Measurements from ENCODE around the gene SKA2. TPM values are rescaled to one million over a fixed set of nuclear protein-coding genes. Genes with fewer than 3 reads are reported as not detected.
A peak's percentile ranks its signal among the peaks of the same experiment; 100 is the strongest.

The SKA2 gene
- total RNA-seq (37.7 TPM), polyA plus RNA-seq (10 to 100 TPM; 38.5 to 86.7 (median 68.5) TPM)

- Histone ChIP-seq H3K4me1 (ENCODE audit: control insufficient read depth, insufficient read depth, low read length, poor library complexity, severe bottlenecking) (peaks cover 52% of the 10 kb centered on the region), H3K4me3 (ENCODE audit: low read depth, low read length) (peak within 1 kb of the TSS; percentile 88), H3K27ac (ENCODE audit: insufficient read depth, low read length, poor library complexity, severe bottlenecking) (peak within 1 kb of the TSS; percentile 79), H3K36me3 (ENCODE audit: control insufficient read depth, insufficient read depth, low read length) (no peaks in the 10 kb centered on the region), H3K9me3 (ENCODE audit: control insufficient read depth in 2 of 2, low read length in 2 of 2) (no peaks in the 10 kb centered on the region), H3K27me3 (ENCODE audit: control insufficient read depth, insufficient read depth, low read length) (no peaks in the 10 kb centered on the region)
- no peak within 1 kb of the TSS for H3K4me3 Mint-ChIP-seq
- H3K27me3 Mint-ChIP-seq: no peaks in the 10 kb centered on the region
- no peaks in the 10 kb centered on the region for H3K9me3 Mint-ChIP-seq
- H3K36me3 Mint-ChIP-seq: no peaks in the 10 kb centered on the region
- no peak within 1 kb of the TSS for H3K27ac Mint-ChIP-seq
- DNase-seq: peak in 1 of 3 donors; percentile 95
- peak; percentile 84 to 85 for ATAC-seq (ENCODE audit: low read depth in 2 of 2)
- peaks cover 20 to 56% (median 43%) of the 10 kb centered on the region in 4 donors for H3K4me1 Mint-ChIP-seq
Observed at GRCh38 chr17:59154721-59155438, at the start of gene SKA2. Gene SKA2, minus strand, starts transcription at chr17:59155186. Its CDS starts 23 bp downstream, at chr17:59155163.

- H3K27ac ChIP-seq (ENCODE audit: insufficient read depth, low read length, poor library complexity, severe bottlenecking): no peak overlapping the region
- ATAC-seq (ENCODE audit: low read depth in 2 of 2) (no peak), DNase-seq (no peak)
- Mint-ChIP-seq H3K4me1 (no peaks in the 10 kb centered on the region), H3K9me3 (no peaks in the 10 kb centered on the region), H3K27ac (no peak overlapping the region), H3K27me3 (no peaks in the 10 kb centered on the region), H3K4me3 (no peak overlapping the region), H3K36me3 (peaks cover 3% of the 10 kb centered on the region)
- no peaks in the 10 kb centered on the region for H3K36me3 ChIP-seq (ENCODE audit: control insufficient read depth, insufficient read depth, low read length)
- no peak overlapping the region for H3K4me3 ChIP-seq (ENCODE audit: low read depth, low read length)
- H3K27me3 ChIP-seq (ENCODE audit: control insufficient read depth, insufficient read depth, low read length): no peaks in the 10 kb centered on the region
- H3K9me3 ChIP-seq (ENCODE audit: control insufficient read depth in 2 of 2, low read length in 2 of 2): no peaks in the 10 kb centered on the region
- no peaks in the 10 kb centered on the region for H3K4me1 ChIP-seq (ENCODE audit: control insufficient read depth, insufficient read depth, low read length, poor library complexity, severe bottlenecking)
Observed at GRCh38 chr17:59202320-59202719, 47.3 kb upstream of the SKA2 start.

GRCh38 chr17:59199398-59199797 lies 44.4 kb upstream of the SKA2 start:
- DNase-seq (no peak), ATAC-seq (ENCODE audit: low read depth in 2 of 2) (no peak)
- Histone ChIP-seq H3K27me3 (ENCODE audit: control insufficient read depth, insufficient read depth, low read length) (no peaks in the 10 kb centered on the region), H3K27ac (ENCODE audit: insufficient read depth, low read length, poor library complexity, severe bottlenecking) (no peak overlapping the region), H3K36me3 (ENCODE audit: control insufficient read depth, insufficient read depth, low read length) (no peaks in the 10 kb centered on the region), H3K4me1 (ENCODE audit: control insufficient read depth, insufficient read depth, low read length, poor library complexity, severe bottlenecking) (no peaks in the 10 kb centered on the region), H3K9me3 (ENCODE audit: control insufficient read depth in 2 of 2, low read length in 2 of 2) (no peaks in the 10 kb centered on the region), H3K4me3 (ENCODE audit: low read depth, low read length) (no peak overlapping the region)
- H3K36me3 Mint-ChIP-seq: peaks cover 3% of the 10 kb centered on the region
- H3K4me1 Mint-ChIP-seq: no peaks in the 10 kb centered on the region
- H3K9me3 Mint-ChIP-seq: no peaks in the 10 kb centered on the region
- no peak overlapping the region for H3K27ac Mint-ChIP-seq
- no peaks in the 10 kb centered on the region for H3K27me3 Mint-ChIP-seq
- no peak overlapping the region for H3K4me3 Mint-ChIP-seq

- no peaks in the 10 kb centered on the region for H3K36me3 Mint-ChIP-seq
- peak overlapping the region in 1 of 4 donors; percentile 28 for H3K4me3 Mint-ChIP-seq
- Histone ChIP-seq H3K4me1 (ENCODE audit: control insufficient read depth, insufficient read depth, low read length, poor library complexity, severe bottlenecking) (no peaks in the 10 kb centered on the region), H3K36me3 (ENCODE audit: control insufficient read depth, insufficient read depth, low read length) (no peaks in the 10 kb centered on the region), H3K27ac (ENCODE audit: insufficient read depth, low read length, poor library complexity, severe bottlenecking) (no peak overlapping the region), H3K9me3 (ENCODE audit: control insufficient read depth in 2 of 2, low read length in 2 of 2) (no peaks in the 10 kb centered on the region), H3K4me3 (ENCODE audit: low read depth, low read length) (no peak overlapping the region), H3K27me3 (ENCODE audit: control insufficient read depth, insufficient read depth, low read length) (no peaks in the 10 kb centered on the region)
- H3K4me1 Mint-ChIP-seq: no peaks in the 10 kb centered on the region
- no peak for ATAC-seq (ENCODE audit: low read depth in 2 of 2)
- H3K27ac Mint-ChIP-seq: no peak overlapping the region
- H3K9me3 Mint-ChIP-seq: peaks cover 0 to 2% (median 0%) of the 10 kb centered on the region in 7 donors
- DNase-seq: no peak
- no peaks in the 10 kb centered on the region for H3K27me3 Mint-ChIP-seq
Observed at GRCh38 chr17:59193336-59193862, 38.4 kb upstream of the SKA2 start.

- Mint-ChIP-seq H3K27me3 (no peaks in the 10 kb centered on the region), H3K9me3 (peaks cover 0 to 2% (median 0%) of the 10 kb centered on the region in 7 donors), H3K4me3 (no peak overlapping the region), H3K27ac (peak overlapping the region in 1 of 3 donors; percentile 38), H3K4me1 (no peaks in the 10 kb centered on the region), H3K36me3 (no peaks in the 10 kb centered on the region)
- ATAC-seq (ENCODE audit: low read depth in 2 of 2) (no peak), DNase-seq (no peak)
- Histone ChIP-seq H3K9me3 (ENCODE audit: control insufficient read depth in 2 of 2, low read length in 2 of 2) (no peaks in the 10 kb centered on the region), H3K36me3 (ENCODE audit: control insufficient read depth, insufficient read depth, low read length) (no peaks in the 10 kb centered on the region), H3K4me1 (ENCODE audit: control insufficient read depth, insufficient read depth, low read length, poor library complexity, severe bottlenecking) (no peaks in the 10 kb centered on the region), H3K27me3 (ENCODE audit: control insufficient read depth, insufficient read depth, low read length) (no peaks in the 10 kb centered on the region), H3K27ac (ENCODE audit: insufficient read depth, low read length, poor library complexity, severe bottlenecking) (no peak overlapping the region), H3K4me3 (ENCODE audit: low read depth, low read length) (no peak overlapping the region)
Observed at GRCh38 chr17:59190806-59191205, 35.8 kb upstream of the SKA2 start.

- Histone ChIP-seq H3K9me3 (ENCODE audit: control insufficient read depth in 2 of 2, low read length in 2 of 2) (no peaks in the 10 kb centered on the region), H3K27me3 (ENCODE audit: control insufficient read depth, insufficient read depth, low read length) (no peaks in the 10 kb centered on the region), H3K36me3 (ENCODE audit: control insufficient read depth, insufficient read depth, low read length) (no peaks in the 10 kb centered on the region), H3K4me3 (ENCODE audit: low read depth, low read length) (no peak overlapping the region), H3K27ac (ENCODE audit: insufficient read depth, low read length, poor library complexity, severe bottlenecking) (no peak overlapping the region), H3K4me1 (ENCODE audit: control insufficient read depth, insufficient read depth, low read length, poor library complexity, severe bottlenecking) (no peaks in the 10 kb centered on the region)
- Mint-ChIP-seq H3K27me3 (no peaks in the 10 kb centered on the region), H3K4me3 (no peak overlapping the region), H3K27ac (peak overlapping the region in 1 of 3 donors; percentile 38), H3K9me3 (peaks cover 0 to under 1% (median 0%) of the 10 kb centered on the region in 7 donors), H3K36me3 (peaks cover 3% of the 10 kb centered on the region), H3K4me1 (no peaks in the 10 kb centered on the region)
- ATAC-seq (ENCODE audit: low read depth in 2 of 2): no peak
- no peak for DNase-seq
Observed at GRCh38 chr17:59186850-59187249, 31.9 kb upstream of the SKA2 start.

- ATAC-seq (ENCODE audit: low read depth in 2 of 2) (no peak), DNase-seq (no peak)
- H3K4me3 ChIP-seq (ENCODE audit: low read depth, low read length): no peak overlapping the region
- no peaks in the 10 kb centered on the region for H3K4me1 ChIP-seq (ENCODE audit: control insufficient read depth, insufficient read depth, low read length, poor library complexity, severe bottlenecking)
- H3K4me1 Mint-ChIP-seq: no peaks in the 10 kb centered on the region
- H3K4me3 Mint-ChIP-seq: no peak overlapping the region
- H3K27ac ChIP-seq (ENCODE audit: insufficient read depth, low read length, poor library complexity, severe bottlenecking): no peak overlapping the region
- no peak overlapping the region for H3K27ac Mint-ChIP-seq
- H3K27me3 ChIP-seq (ENCODE audit: control insufficient read depth, insufficient read depth, low read length): no peaks in the 10 kb centered on the region
- no peaks in the 10 kb centered on the region for H3K27me3 Mint-ChIP-seq
- H3K36me3 Mint-ChIP-seq: peaks cover 3% of the 10 kb centered on the region
- no peaks in the 10 kb centered on the region for H3K36me3 ChIP-seq (ENCODE audit: control insufficient read depth, insufficient read depth, low read length)
- H3K9me3 Mint-ChIP-seq: no peaks in the 10 kb centered on the region
- H3K9me3 ChIP-seq (ENCODE audit: control insufficient read depth in 2 of 2, low read length in 2 of 2): no peaks in the 10 kb centered on the region
Observed at GRCh38 chr17:59185997-59186396, 31.0 kb upstream of the SKA2 start.

- no peaks in the 10 kb centered on the region for H3K9me3 ChIP-seq (ENCODE audit: control insufficient read depth in 2 of 2, low read length in 2 of 2)
- no peaks in the 10 kb centered on the region for H3K27me3 Mint-ChIP-seq
- no peak overlapping the region for H3K27ac ChIP-seq (ENCODE audit: insufficient read depth, low read length, poor library complexity, severe bottlenecking)
- ATAC-seq (ENCODE audit: low read depth in 2 of 2) (no peak), DNase-seq (no peak)
- H3K4me3 Mint-ChIP-seq: no peak overlapping the region
- peaks cover 0 to 3% (median 0%) of the 10 kb centered on the region in 4 donors for H3K4me1 Mint-ChIP-seq
- H3K27ac Mint-ChIP-seq: no peak overlapping the region
- no peak overlapping the region for H3K4me3 ChIP-seq (ENCODE audit: low read depth, low read length)
- H3K4me1 ChIP-seq (ENCODE audit: control insufficient read depth, insufficient read depth, low read length, poor library complexity, severe bottlenecking): no peaks in the 10 kb centered on the region
- H3K27me3 ChIP-seq (ENCODE audit: control insufficient read depth, insufficient read depth, low read length): no peaks in the 10 kb centered on the region
- H3K9me3 Mint-ChIP-seq: no peaks in the 10 kb centered on the region
- peaks cover 3% of the 10 kb centered on the region for H3K36me3 Mint-ChIP-seq
- H3K36me3 ChIP-seq (ENCODE audit: control insufficient read depth, insufficient read depth, low read length): no peaks in the 10 kb centered on the region
Observed at GRCh38 chr17:59181481-59181880, 26.5 kb upstream of the SKA2 start.

Data from CD4-positive, CD25-positive, alpha-beta regulatory T cell (primary cell).